Thyroid gland (tissue), 4 donors: ENCODE measurements around the gene MZT2B.
"Not testable (repeated sequence)": the region's sequence is repeated elsewhere in the genome, so short reads cannot be mapped to it uniquely, and the experiment has no call there.

Experiments used
- CTCF ChIP-seq, 6 experiments: fragments of 200-600 bp in 3 of 6; fragments of 450-650 bp in 3 of 6; sonication (generic) in 3 of 6; IDR thresholded peaks; one replicate each; pipeline ENCODE4 v1.5.1; 2016 to 2019; ENCODE audit warnings: antibody characterized with exemption in 6 of 6, mild to moderate bottlenecking in 2 of 6, inconsistent platforms in 1 of 6, moderate library complexity in 1 of 6
- POLR2A ChIP-seq, 2 donors: fragments of 450-650 bp; IDR thresholded peaks; one replicate each; pipeline ENCODE4 v1.6.1; 2017; ENCODE audit warnings: antibody characterized with exemption in 2 of 2, mild to moderate bottlenecking in 2 of 2, moderate library complexity in 1 of 2

- not testable (repeated sequence) for TF ChIP-seq POLR2A, CTCF (IDR thresholded peaks at IDR 0.05)
Measured at GRCh38 chr2:130229161-130229510, 47.1 kb downstream of the MZT2B start.
